K562 (cell line): ENCODE results near the gene PRR36. TPM values are rescaled to one million over a fixed set of nuclear protein-coding genes. Genes with fewer than 3 reads are reported as not detected.

Experiments used
- GABPB1 ChIP-seq: sonication (generic); formaldehyde crosslinking; IDR thresholded peaks from 2 replicates; pipeline ENCODE4 v1.8.0; 2022; ENCODE audit warnings: mild to moderate bottlenecking, missing genetic modification reagents
- HDAC2 ChIP-seq: fragments of 450-650 bp; IDR thresholded peaks from 2 replicates; pipeline ENCODE4 v1.6.1; 2016; ENCODE audit warnings: mild to moderate bottlenecking
- IFI16 ChIP-seq: fragments of 250-450 bp; sonication (Bioruptor Pico); IDR thresholded peaks from 2 replicates; pipeline ENCODE4 v2.1.2; 2022; ENCODE audit warnings: mild to moderate bottlenecking, inconsistent platforms
- KDM1A ChIP-seq, 2 experiments: fragments of 450-650 bp; IDR thresholded peaks; 2 replicates each; pipeline ENCODE4 v1.6.1; 2016; ENCODE audit warnings: mild to moderate bottlenecking in 2 of 2
- NFIX ChIP-seq: fragments of 250-450 bp; sonication (Bioruptor Pico); IDR thresholded peaks from 2 replicates; pipeline ENCODE4 v1.4.0; 2020; ENCODE audit warnings: low read depth, mild to moderate bottlenecking, moderate library complexity
- PRMT5 ChIP-seq: sonication (generic); formaldehyde crosslinking; IDR thresholded peaks from 2 replicates; pipeline ENCODE4 v1.5.0; 2020; ENCODE audit warnings: missing genetic modification reagents
- REST ChIP-seq, 2 experiments: fragments of 450-650 bp; formaldehyde crosslinking in 1 of 2; IDR thresholded peaks; 2 replicates each; pipeline versions ENCODE4 v1.4.0 to v1.6.1; 2014 to 2020; ENCODE audit warnings: mild to moderate bottlenecking in 2 of 2, borderline replicate concordance in 1 of 2, low read depth in 1 of 2
- RFX5 ChIP-seq: IDR thresholded peaks from 2 replicates; pipeline ENCODE4 v1.6.1; 2011; ENCODE audit warnings: low read depth, mild to moderate bottlenecking, improper control_type of control experiment, low read length
- SLC30A9 ChIP-seq: fragments of 250-450 bp; sonication (Bioruptor Pico); IDR thresholded peaks from 2 replicates; pipeline ENCODE4 v1.8.0; 2022; ENCODE audit warnings: mild to moderate bottlenecking, moderate library complexity
- TCF3 ChIP-seq: sonication (generic); formaldehyde crosslinking; IDR thresholded peaks from 2 replicates; pipeline ENCODE4 v1.4.0; 2020; ENCODE audit warnings: mild to moderate bottlenecking, missing genetic modification reagents
- ZC3H4 ChIP-seq: sonication (generic); formaldehyde crosslinking; IDR thresholded peaks from 2 replicates; pipeline ENCODE4 v1.9.0; 2021; ENCODE audit warnings: missing genetic modification reagents, borderline replicate concordance
- ZFPM2 ChIP-seq: fragments of 250-450 bp; sonication (Bioruptor Pico); IDR thresholded peaks from 2 replicates; pipeline ENCODE4 v1.5.1; 2022; ENCODE audit warnings: mild to moderate bottlenecking
- ZNF347 ChIP-seq: fragments of 450-650 bp; formaldehyde crosslinking; IDR thresholded peaks from 2 replicates; pipeline ENCODE4 v1.4.0; 2020; ENCODE audit warnings: low read depth, mild to moderate bottlenecking, moderate library complexity
- ZNF551 ChIP-seq: fragments of 250-450 bp; sonication (Bioruptor Pico); IDR thresholded peaks from 2 replicates; pipeline ENCODE4 v1.5.0; 2021; ENCODE audit warnings: mild to moderate bottlenecking, moderate library complexity
- ZNF639 ChIP-seq, 2 experiments: fragments of 200-800 bp in 1 of 2; sonication (Bioruptor generic) in 1 of 2; sonication (generic) in 1 of 2; formaldehyde crosslinking in 1 of 2; IDR thresholded peaks in 1 of 2; conservative IDR thresholded peaks in 1 of 2; 2 replicates each; pipeline versions ENCODE4 v1.5.0 to v1.6.1; 2016 to 2020; ENCODE audit warnings: missing compliant biosample characterization in 1 of 2, missing genetic modification characterization in 1 of 2, missing genetic modification reagents in 1 of 2
- polyA plus RNA-seq, 8 experiments: library from polyadenylated mRNA; depleted of rRNA in 4 of 8; stranded (reverse) in 5 of 8; unstranded in 3 of 8; fragments of >200 nt; fragmentation: Nextera tagmentation in 2 of 8; fragmentation: Illumina TruSeq in 1 of 8; extraction: Ambion mirVana in 2 of 8; extraction: Trizol in 1 of 8; gene quantifications; 2 replicates each; pipeline versions ENCODE4 v1.2.1 to v1.2.3, GENCODE V29; 2011 to 2014; ENCODE audit warnings: inconsistent platforms in 1 of 8, missing spikeins in 1 of 8
- total RNA-seq, 7 experiments: library from RNA; depleted of rRNA in 6 of 7; stranded (reverse); fragments of >200 nt in 6 of 7; fragmentation: Illumina TruSeq in 2 of 7; extraction: Trizol in 2 of 7; gene quantifications; 2 replicates each; pipeline versions ENCODE4 v1.2.1 to v1.2.3, GENCODE V29; 2011 to 2021; ENCODE audit warnings: low replicate concordance in 1 of 7
- TF ChIP-seq, protein P1 (sequence below): fragments of 250-450 bp; sonication (Bioruptor Pico); IDR thresholded peaks from 2 replicates; pipeline ENCODE4 v1.8.0; 2022; ENCODE audit warnings: inconsistent platforms

Gene PRR36
- total and polyA plus RNA-seq, 9 of the 15 experiments (the other 6 are each of a cell fraction or from before 2014, with no cell fraction given), result 0.05 to 0.42 (median 0.06) TPM; not detected in 6

DNA sequence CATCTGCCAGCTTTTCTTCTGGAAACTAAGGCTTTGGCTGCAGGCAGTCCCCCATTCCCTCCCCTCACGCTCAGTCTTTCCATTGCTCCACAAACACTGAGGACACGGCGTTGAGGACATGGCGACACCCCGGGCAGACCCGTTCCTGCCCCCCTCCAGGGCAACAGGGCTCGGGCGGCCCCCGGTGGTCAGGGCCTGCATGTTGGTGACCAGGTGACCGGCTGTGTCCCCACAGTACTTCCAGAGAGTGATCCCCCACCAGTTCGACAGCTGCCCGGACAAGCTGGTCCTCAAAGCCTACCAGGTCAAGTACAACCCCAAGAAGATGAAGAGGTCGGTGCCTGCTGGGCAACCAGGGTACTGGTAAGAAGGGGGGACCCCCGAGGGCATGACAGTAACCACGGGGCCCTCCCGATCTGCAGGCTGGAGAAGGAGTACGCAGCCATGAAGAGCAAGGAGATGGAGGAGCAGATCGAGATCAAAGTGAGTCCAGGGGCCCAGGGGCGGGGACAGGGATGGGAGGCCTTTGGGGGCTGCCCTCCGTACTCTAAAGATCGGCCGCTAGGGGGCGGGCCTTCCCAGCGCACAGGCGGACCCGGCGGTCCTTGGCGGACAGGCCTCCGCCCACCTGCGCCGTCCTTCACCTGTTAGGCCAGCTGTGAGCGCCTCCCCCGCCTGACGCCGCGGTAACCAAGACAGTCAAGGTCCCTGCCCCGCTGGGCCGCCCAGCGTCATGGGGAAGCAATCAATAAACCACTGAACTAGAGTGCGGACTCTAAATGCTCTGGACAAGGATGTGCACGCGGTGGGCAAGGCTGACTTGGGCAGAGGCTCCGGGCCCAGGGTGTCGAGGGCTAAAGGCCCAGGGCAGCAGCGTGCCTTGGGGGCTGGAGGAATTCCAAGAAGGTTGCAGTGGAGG is 21.1 kb downstream of the PRR36 start (continued):
- TF ChIP-seq, protein P1, sequence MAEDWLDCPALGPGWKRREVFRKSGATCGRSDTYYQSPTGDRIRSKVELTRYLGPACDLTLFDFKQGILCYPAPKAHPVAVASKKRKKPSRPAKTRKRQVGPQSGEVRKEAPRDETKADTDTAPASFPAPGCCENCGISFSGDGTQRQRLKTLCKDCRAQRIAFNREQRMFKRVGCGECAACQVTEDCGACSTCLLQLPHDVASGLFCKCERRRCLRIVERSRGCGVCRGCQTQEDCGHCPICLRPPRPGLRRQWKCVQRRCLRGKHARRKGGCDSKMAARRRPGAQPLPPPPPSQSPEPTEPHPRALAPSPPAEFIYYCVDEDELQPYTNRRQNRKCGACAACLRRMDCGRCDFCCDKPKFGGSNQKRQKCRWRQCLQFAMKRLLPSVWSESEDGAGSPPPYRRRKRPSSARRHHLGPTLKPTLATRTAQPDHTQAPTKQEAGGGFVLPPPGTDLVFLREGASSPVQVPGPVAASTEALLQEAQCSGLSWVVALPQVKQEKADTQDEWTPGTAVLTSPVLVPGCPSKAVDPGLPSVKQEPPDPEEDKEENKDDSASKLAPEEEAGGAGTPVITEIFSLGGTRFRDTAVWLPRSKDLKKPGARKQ (CRISPR knock-in tag), result no peak
- TF ChIP-seq TCF3 (peak; percentile 50; the same call in 1 of the 2 replicates), HDAC2 (no peak), ZC3H4 (CRISPR knock-in tag) (no peak), GABPB1 (peak; percentile 35; the same call in 1 of the 2 replicates), IFI16 (CRISPR knock-in tag) (no peak), ZNF347 (CRISPR knock-in tag) (no peak), REST (IDR thresholded peaks at IDR 0.05; ENCODE audit: borderline replicate concordance) (peak; percentile 81), REST (CRISPR knock-in tag; IDR thresholded peaks at IDR 0.05; ENCODE audit: low read depth) (no peak), KDM1A (IDR thresholded peaks at IDR 0.05) (no peak), PRMT5 (CRISPR knock-in tag) (no peak), ZNF639 (CRISPR knock-in tag; conservative IDR thresholded peaks at IDR 0.05 in 1 of 2, IDR thresholded peaks at IDR 0.05 in 1 of 2) (no peak), ZFPM2 (CRISPR knock-in tag) (no peak), ZNF551 (CRISPR knock-in tag) (no peak), NFIX (CRISPR knock-in tag) (no peak), SLC30A9 (CRISPR knock-in tag) (no peak), RFX5 (no peak)
